ENCODE results near the gene SFMBT1.

Gene SFMBT1

DNA sequence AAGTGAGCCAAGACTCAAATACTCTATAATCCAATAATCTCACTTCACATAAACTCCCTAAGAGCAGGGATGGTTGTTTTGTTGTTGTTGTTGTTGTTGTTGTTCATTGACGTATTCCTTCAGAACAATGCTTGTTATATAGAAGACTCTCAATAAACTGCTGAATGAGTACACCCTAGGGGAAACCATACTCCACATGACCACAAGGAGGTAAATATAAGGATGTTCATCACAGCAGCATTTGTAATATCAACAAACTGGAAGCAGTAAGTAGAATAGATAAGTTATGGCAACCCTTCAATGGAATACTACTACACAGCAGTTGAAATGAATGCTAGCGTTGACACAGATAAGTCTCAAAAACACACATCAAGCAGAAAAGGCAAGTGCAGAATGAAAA is 86.1 kb downstream of the SFMBT1 start:
- H3K4me2 ChIP-seq (ENCODE audit: low read length) = no peak overlapping the region
- H3K9ac ChIP-seq = no peak overlapping the region
- no peaks in the 10 kb centered on the region for H3K36me3 ChIP-seq (ENCODE audit: control insufficient read depth, insufficient read depth, low read length)
- TF ChIP-seq, protein P1, sequence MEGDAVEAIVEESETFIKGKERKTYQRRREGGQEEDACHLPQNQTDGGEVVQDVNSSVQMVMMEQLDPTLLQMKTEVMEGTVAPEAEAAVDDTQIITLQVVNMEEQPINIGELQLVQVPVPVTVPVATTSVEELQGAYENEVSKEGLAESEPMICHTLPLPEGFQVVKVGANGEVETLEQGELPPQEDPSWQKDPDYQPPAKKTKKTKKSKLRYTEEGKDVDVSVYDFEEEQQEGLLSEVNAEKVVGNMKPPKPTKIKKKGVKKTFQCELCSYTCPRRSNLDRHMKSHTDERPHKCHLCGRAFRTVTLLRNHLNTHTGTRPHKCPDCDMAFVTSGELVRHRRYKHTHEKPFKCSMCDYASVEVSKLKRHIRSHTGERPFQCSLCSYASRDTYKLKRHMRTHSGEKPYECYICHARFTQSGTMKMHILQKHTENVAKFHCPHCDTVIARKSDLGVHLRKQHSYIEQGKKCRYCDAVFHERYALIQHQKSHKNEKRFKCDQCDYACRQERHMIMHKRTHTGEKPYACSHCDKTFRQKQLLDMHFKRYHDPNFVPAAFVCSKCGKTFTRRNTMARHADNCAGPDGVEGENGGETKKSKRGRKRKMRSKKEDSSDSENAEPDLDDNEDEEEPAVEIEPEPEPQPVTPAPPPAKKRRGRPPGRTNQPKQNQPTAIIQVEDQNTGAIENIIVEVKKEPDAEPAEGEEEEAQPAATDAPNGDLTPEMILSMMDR (IDR thresholded peaks at IDR 0.05) = no peak
- H3K27me3 ChIP-seq (ENCODE audit: control insufficient read depth, insufficient read depth, low read length) = no peaks in the 10 kb centered on the region
- H3K4me1 ChIP-seq = no peaks in the 10 kb centered on the region
- no peaks in the 10 kb centered on the region for H3K9me3 ChIP-seq (ENCODE audit: control insufficient read depth, low read length)
- H3K79me2 ChIP-seq = peaks cover 5% of the 10 kb centered on the region
- H2AFZ ChIP-seq = no peak overlapping the region
- no peak overlapping the region for H3K27ac ChIP-seq
- no peak overlapping the region for H3K4me3 ChIP-seq (ENCODE audit: low read depth, low read length)

DNA sequence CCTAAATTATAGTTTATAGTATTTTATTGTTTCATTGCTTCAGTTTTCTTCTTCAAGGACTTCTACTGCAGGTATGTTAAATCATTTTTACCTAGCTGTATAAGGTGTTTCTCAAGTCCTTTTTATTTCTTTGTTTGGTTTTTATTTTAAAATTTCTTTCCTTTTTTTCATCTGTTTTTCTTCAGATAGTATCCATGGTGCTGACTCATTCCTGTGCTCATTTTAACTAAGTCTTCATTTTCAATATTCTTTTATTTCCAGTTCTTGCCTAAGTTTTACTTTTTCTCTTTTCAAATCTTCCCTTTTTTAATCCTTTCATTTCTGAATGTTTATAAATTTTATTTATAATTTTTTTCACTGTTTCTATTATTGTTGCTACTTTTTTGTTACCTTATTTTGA is 106.3 kb downstream of the SFMBT1 start:
- Histone ChIP-seq H2AFZ (no peak overlapping the region), H3K27ac (no peak overlapping the region), H3K9ac (no peak overlapping the region), H3K4me2 (ENCODE audit: low read length) (no peak overlapping the region), H3K36me3 (ENCODE audit: control insufficient read depth, insufficient read depth, low read length) (no peaks in the 10 kb centered on the region), H3K4me3 (ENCODE audit: low read depth, low read length) (no peak overlapping the region), H3K27me3 (ENCODE audit: control insufficient read depth, insufficient read depth, low read length) (no peaks in the 10 kb centered on the region), H3K79me2 (no peaks in the 10 kb centered on the region), H3K9me3 (ENCODE audit: control insufficient read depth, low read length) (no peaks in the 10 kb centered on the region), H3K4me1 (no peaks in the 10 kb centered on the region)
- TF ChIP-seq, protein P1 (IDR thresholded peaks at IDR 0.05) = no peak

DNA sequence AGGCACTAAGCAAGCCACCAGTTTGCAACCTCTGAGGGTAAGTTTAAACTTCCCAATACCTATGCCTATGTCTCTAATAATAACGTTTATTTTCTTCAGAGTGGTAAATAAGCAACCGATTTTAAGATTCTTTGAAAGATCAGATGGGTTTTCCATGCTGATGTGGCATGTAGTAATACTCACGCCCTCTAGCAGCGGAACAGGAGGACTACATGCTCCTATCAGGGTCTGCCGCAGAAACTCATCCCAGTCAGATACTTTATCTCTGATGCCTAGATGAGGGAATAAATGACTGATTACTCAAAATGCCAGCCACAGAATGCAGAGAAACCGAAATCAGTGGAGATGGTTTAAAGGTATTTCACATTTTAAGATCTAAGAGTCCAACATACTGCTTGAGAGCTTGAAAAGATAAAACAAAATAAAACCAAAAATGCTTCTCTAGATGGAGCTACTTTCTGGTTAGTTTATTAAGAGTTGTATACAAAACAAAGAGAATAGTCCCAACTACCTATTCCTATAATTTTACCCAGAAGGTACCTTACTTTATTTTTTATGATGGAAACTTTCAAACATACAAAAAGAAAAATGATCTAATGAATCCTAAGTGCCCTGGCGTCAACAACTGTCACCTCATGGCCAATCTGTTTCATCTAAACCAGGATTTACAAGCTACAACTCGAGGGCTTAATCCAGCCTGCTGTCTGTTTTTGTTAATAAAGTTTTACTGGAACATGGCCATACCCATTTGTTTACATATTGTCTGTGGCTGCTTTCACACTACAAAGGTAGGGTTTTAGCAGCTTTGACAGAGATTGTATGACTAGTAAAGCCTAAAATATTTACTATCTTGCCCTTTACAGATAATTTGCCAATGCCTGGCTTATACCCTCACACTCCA is 111.0 kb downstream of the SFMBT1 start:
- no peak overlapping the region for H3K4me3 ChIP-seq (ENCODE audit: low read depth, low read length)
- TF ChIP-seq, protein P1 (IDR thresholded peaks at IDR 0.05) = peak; percentile 71
- H3K36me3 ChIP-seq (ENCODE audit: control insufficient read depth, insufficient read depth, low read length) = no peaks in the 10 kb centered on the region
- no peaks in the 10 kb centered on the region for H3K4me1 ChIP-seq
- H3K27me3 ChIP-seq (ENCODE audit: control insufficient read depth, insufficient read depth, low read length) = no peaks in the 10 kb centered on the region
- H3K9ac ChIP-seq = no peak overlapping the region
- no peaks in the 10 kb centered on the region for H3K9me3 ChIP-seq (ENCODE audit: control insufficient read depth, low read length)
- H2AFZ ChIP-seq = no peak overlapping the region
- H3K4me2 ChIP-seq (ENCODE audit: low read length) = no peak overlapping the region
- no peaks in the 10 kb centered on the region for H3K79me2 ChIP-seq
- H3K27ac ChIP-seq = no peak overlapping the region

DNA sequence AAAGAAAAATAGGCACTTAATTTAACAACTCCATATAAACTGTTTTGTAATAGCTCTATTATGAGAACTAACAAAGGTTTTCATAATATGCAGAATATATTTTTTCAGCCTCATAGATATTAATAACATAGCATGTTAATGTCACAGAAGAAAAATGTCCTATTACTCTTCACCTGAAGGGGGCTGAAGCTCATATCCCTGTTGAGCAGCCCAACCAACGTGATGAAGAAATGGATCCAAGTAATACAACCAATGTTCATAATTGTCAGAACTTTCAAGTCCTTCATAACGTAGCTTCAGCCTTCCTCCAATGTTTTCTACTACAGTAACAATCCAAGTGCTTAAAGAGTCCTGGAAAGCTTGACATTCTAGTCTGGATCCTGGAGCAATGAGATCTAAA is 114.0 kb downstream of the SFMBT1 start:
- TF ChIP-seq, protein P1 (IDR thresholded peaks at IDR 0.05) = no peak
- no peaks in the 10 kb centered on the region for H3K9me3 ChIP-seq (ENCODE audit: control insufficient read depth, low read length)
- H3K36me3 ChIP-seq (ENCODE audit: control insufficient read depth, insufficient read depth, low read length) = no peaks in the 10 kb centered on the region

DNA sequence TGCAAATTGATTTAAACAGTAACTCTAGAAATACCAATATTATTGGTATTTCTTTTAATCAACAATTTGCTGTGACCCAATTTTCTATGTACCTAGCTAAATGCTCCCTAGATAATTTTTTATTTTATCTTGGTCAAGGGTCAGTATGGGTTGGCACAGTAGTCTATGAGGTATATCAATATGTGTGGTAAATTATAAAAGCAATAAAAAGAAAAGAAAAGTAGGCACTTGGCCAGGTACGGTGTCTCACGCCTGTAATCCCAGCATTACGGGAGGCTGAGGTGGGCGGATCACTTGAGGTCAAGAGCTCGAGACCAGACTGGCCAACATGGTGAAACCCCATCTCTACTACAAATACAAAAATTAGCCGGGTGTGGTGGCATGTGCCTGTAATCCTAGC is 114.5 kb downstream of the SFMBT1 start:
- Histone ChIP-seq H3K27ac (no peak overlapping the region), H3K4me2 (ENCODE audit: low read length) (no peak overlapping the region), H3K79me2 (no peaks in the 10 kb centered on the region), H3K9me3 (ENCODE audit: control insufficient read depth, low read length) (no peaks in the 10 kb centered on the region), H3K9ac (no peak overlapping the region), H3K4me3 (ENCODE audit: low read depth, low read length) (no peak overlapping the region), H2AFZ (no peak overlapping the region), H3K27me3 (ENCODE audit: control insufficient read depth, insufficient read depth, low read length) (no peaks in the 10 kb centered on the region), H3K36me3 (ENCODE audit: control insufficient read depth, insufficient read depth, low read length) (no peaks in the 10 kb centered on the region), H3K4me1 (no peaks in the 10 kb centered on the region)
- TF ChIP-seq, protein P1 (IDR thresholded peaks at IDR 0.05) = no peak

More for the DNA sequence above, 114.0 kb downstream of the SFMBT1 start:
- H3K4me2 ChIP-seq (ENCODE audit: low read length) = no peak overlapping the region
- no peak overlapping the region for H2AFZ ChIP-seq
- no peak overlapping the region for H3K27ac ChIP-seq
- no peak overlapping the region for H3K4me3 ChIP-seq (ENCODE audit: low read depth, low read length)
- no peaks in the 10 kb centered on the region for H3K4me1 ChIP-seq
- no peak overlapping the region for H3K9ac ChIP-seq
- no peaks in the 10 kb centered on the region for H3K79me2 ChIP-seq
- no peaks in the 10 kb centered on the region for H3K27me3 ChIP-seq (ENCODE audit: control insufficient read depth, insufficient read depth, low read length)

Measured in parathyroid adenoma (tissue), 2 donors.